CD4-positive, CD25-positive, alpha-beta regulatory T cell (primary cell): ENCODE data around the gene NOX4. TPM values are rescaled to one million over a fixed set of nuclear protein-coding genes. Genes with fewer than 3 reads are reported as not detected.
"Not testable (repeated sequence)": the region's sequence is repeated elsewhere in the genome, so short reads cannot be mapped to it uniquely, and the experiment has no call there.

ENCODE experiments used
- ATAC-seq, 2 donors: fragments of 150-1000 bp; cut with Tn5 transposase; one replicate each; pipeline ENCODE4 v1.10.0; 2021; ENCODE audit warnings: low read depth in 2 of 2, moderate number of reproducible peaks in 2 of 2, moderate library complexity in 1 of 2
- DNase-seq, 3 donors: peaks; one replicate each; pipeline versions ENCODE4 v3.0.0 to v3.0.0-alpha.2; 2012 to 2022; ENCODE audit warnings: mixed read lengths in 1 of 3
- H3K27ac ChIP-seq: one replicate; pipeline ENCODE4 v1.7.0; 2013; ENCODE audit warnings: mild to moderate bottlenecking, low read length; ENCODE audit not compliant: insufficient read depth, poor library complexity, severe bottlenecking
- H3K27me3 ChIP-seq: one replicate; pipeline ENCODE4 v1.7.0; 2013; ENCODE audit warnings: low read length; ENCODE audit not compliant: control insufficient read depth, insufficient read depth
- H3K36me3 ChIP-seq: one replicate; pipeline ENCODE4 v1.7.0; 2013; ENCODE audit warnings: mild to moderate bottlenecking, low read length, moderate library complexity; ENCODE audit not compliant: control insufficient read depth, insufficient read depth
- H3K4me1 ChIP-seq: 2 replicates; pipeline ENCODE4 v1.7.0; 2013; ENCODE audit warnings: mild to moderate bottlenecking, low read length; ENCODE audit not compliant: insufficient read depth, control insufficient read depth, poor library complexity, severe bottlenecking
- H3K4me3 ChIP-seq: one replicate; pipeline ENCODE4 v1.7.0; 2013; ENCODE audit warnings: low read depth, mild to moderate bottlenecking, low read length, moderate library complexity
- H3K9me3 ChIP-seq, 2 experiments: 1 replicate in 1 of 2; 2 replicates in 1 of 2; pipeline ENCODE4 v1.7.0; 2013; ENCODE audit warnings: low read length in 2 of 2, mild to moderate bottlenecking in 1 of 2, moderate library complexity in 1 of 2; ENCODE audit not compliant: control insufficient read depth in 2 of 2
- H3K27ac Mint-ChIP-seq, 3 donors: one replicate each; pipeline ENCODE4 v1.8.0; 2020 to 2022; ENCODE audit warnings: mild to moderate bottlenecking in 3 of 3, mixed read lengths in 3 of 3, moderate library complexity in 2 of 3
- H3K27me3 Mint-ChIP-seq: one replicate; pipeline ENCODE4 v1.8.0; 2022; ENCODE audit warnings: mild to moderate bottlenecking, mixed read lengths
- H3K36me3 Mint-ChIP-seq: one replicate; pipeline ENCODE4 v1.8.0; 2020; ENCODE audit warnings: mixed read lengths
- H3K4me1 Mint-ChIP-seq, 4 donors: one replicate each; pipeline ENCODE4 v1.8.0; 2020 to 2022; ENCODE audit warnings: mixed read lengths in 4 of 4, mild to moderate bottlenecking in 1 of 4
- H3K4me3 Mint-ChIP-seq, 4 donors: one replicate each; pipeline ENCODE4 v1.8.0; 2020 to 2022; ENCODE audit warnings: mild to moderate bottlenecking in 4 of 4, mixed read lengths in 4 of 4, moderate library complexity in 3 of 4
- H3K9me3 Mint-ChIP-seq, 7 donors: one replicate each; pipeline ENCODE4 v1.8.0; 2020 to 2022; ENCODE audit warnings: mixed read lengths in 7 of 7, mild to moderate bottlenecking in 3 of 7, moderate library complexity in 2 of 7
- polyA plus RNA-seq, 4 donors: library from polyadenylated mRNA; unstranded; fragments of 300-500 nt; fragmentation: Illumina TruSeq; gene quantifications; one replicate each; pipeline ENCODE4 v1.2.3, GENCODE V29; 2021
- total RNA-seq: library from RNA; stranded (reverse); gene quantifications from one replicate; pipeline ENCODE4 v1.2.3, GENCODE V29; 2022

Gene NOX4
- total and polyA plus RNA-seq, 5 donors from 2014 or later = not detected

DNA sequence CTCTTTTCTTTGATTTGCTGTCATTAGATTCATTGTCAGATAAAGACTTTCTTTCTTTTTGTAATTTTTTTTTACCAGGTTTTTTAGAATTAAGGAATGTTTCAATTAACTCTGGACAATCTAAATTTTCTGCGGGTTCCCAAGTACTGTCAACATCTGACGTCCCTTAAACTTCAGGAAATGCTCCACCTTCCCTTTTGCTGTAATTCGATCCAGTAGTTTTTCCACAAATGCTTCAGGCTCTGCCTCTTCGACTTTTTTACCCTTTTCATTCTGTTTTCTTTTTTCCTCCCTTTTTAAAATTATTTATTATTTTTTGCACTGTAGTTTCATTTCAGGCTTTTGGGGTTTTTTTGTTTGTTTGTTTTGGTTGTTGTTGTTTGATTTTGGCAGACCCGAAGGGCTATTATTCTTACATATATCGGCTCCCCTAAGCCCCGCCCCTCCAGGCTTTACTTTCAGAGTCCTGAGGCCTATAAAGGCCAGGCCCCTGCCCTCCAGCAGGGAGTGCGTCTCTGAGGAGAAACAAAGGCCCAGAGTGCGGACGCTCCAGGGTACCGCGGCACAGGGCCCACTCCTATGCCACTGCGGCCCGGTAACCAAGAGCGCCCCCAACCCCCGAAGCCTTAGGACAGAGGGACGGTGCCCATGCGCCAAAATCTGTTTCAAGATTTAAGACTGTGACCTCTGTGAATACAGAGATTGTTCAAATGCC, 197.1 kb downstream of the NOX4 start:
- H3K27me3 Mint-ChIP-seq = no peaks in the 10 kb centered on the region
- DNase-seq (no peak), ATAC-seq (no peak)
- Histone ChIP-seq H3K27me3 (no peaks in the 10 kb centered on the region), H3K36me3 (no peaks in the 10 kb centered on the region), H3K4me1 (no peaks in the 10 kb centered on the region), H3K27ac (no peak overlapping the region), H3K9me3 (no peaks in the 10 kb centered on the region), H3K4me3 (no peak overlapping the region)
- no peak overlapping the region for H3K4me3 Mint-ChIP-seq
- no peak overlapping the region for H3K27ac Mint-ChIP-seq
- no peaks in the 10 kb centered on the region for H3K36me3 Mint-ChIP-seq
- H3K9me3 Mint-ChIP-seq = peaks cover 0 to 4% (median 0%) of the 10 kb centered on the region in 7 donors
- no peaks in the 10 kb centered on the region for H3K4me1 Mint-ChIP-seq

DNA sequence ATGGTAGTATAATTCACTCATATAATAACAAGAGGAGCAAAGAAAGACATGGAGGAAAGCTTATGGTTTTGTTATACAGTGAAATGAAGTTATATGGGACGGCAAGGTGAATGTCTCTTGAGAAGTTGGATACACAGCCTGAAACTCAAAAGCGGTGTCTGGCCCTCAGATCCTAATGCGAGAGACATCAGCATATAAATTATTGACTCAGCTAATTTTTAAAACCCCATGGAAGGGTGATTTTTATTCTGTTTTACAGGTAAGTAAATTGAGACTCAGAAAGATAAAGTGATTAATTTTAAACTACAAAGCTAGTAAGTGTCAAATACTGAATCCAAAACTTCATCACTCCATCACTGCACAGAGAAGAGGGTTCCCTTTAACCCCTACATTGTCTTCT, 203.2 kb downstream of the NOX4 start:
- H3K36me3 Mint-ChIP-seq, H3K27me3 ChIP-seq, H3K9me3 ChIP-seq, H3K27ac ChIP-seq, H3K27ac Mint-ChIP-seq, H3K4me1 Mint-ChIP-seq, H3K4me3 Mint-ChIP-seq, H3K4me3 ChIP-seq, ATAC-seq, H3K9me3 Mint-ChIP-seq, H3K36me3 ChIP-seq, H3K27me3 Mint-ChIP-seq, DNase-seq, H3K4me1 ChIP-seq: not testable (repeated sequence)

DNA sequence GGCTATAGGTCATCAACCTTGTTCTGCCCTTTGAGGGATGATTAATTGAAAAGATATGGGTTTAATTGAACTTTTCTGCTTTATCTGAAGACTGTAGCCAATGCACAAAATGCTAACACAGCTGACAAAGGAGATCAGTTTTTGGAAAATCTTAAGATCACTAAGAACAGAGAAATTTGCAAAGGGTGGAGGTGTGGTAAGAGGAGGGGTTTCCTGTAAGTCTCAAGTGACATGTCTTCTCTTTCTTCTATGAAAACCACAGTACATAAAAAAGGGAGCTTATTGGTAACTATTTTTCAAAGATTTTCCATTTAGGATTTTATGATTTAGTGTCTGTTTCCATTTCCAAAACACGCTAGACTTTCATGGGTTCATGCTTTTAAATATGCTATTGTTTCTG, 204.6 kb downstream of the NOX4 start:
- DNase-seq, H3K9me3 Mint-ChIP-seq, H3K36me3 ChIP-seq, H3K36me3 Mint-ChIP-seq, H3K9me3 ChIP-seq, H3K27me3 Mint-ChIP-seq, H3K4me3 ChIP-seq, H3K4me1 ChIP-seq, H3K27ac Mint-ChIP-seq, H3K4me3 Mint-ChIP-seq, H3K27me3 ChIP-seq, H3K4me1 Mint-ChIP-seq, H3K27ac ChIP-seq, ATAC-seq: not testable (repeated sequence)

DNA sequence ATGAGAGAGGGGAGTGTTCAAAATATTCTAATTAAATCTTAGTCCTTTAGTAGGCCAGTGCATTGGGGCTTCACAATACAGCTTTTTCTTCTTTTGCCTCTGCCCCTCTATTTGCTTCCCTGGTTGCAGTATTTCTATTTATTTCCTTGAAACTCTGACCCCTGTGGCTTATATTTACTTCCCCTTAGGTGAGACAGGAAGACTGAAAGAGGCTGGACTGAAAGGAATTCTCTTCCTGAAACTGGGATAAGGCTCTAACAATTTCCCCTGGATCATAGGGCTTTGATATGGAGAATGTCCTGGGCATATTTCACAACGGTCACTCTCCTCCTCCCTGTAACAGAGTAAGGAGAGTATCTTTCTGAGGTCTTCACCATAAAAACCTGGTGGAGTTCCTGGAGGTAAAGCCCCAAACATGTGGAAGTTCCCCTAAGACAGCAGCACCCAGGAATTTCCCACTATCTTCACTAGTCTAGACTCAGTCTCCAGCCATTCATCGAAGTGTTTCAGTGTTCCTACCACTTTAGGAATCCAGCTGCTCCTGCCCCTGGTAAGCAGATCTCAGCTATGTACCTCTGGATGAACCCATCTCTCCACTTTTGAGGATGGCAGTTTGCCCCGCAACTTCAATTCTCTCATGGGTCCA, 210.0 kb downstream of the NOX4 start:
- not testable (repeated sequence) for H3K36me3 Mint-ChIP-seq, H3K4me3 ChIP-seq, H3K4me1 Mint-ChIP-seq, H3K4me3 Mint-ChIP-seq, H3K9me3 Mint-ChIP-seq, H3K9me3 ChIP-seq, H3K36me3 ChIP-seq, ATAC-seq, H3K4me1 ChIP-seq, H3K27me3 Mint-ChIP-seq, H3K27ac ChIP-seq, H3K27ac Mint-ChIP-seq, H3K27me3 ChIP-seq, DNase-seq

DNA sequence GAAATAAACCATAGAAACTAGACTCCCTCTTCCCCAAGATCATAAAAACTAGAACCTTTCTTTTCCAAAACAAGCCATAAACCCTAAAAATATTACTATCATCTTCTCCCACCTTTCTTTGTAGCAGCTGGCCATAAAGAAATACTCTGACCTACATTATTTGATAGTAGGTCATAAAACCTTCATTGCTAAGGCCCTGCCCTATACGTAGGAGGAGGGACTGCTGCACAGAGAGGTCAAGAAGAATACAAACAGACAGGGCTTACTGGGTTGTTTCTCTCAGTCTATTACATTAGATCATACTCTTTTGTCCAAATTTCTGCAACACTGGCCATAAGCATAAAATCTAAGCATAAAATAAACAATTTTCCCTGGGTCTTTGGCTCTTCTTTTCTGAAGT, 212.0 kb downstream of the NOX4 start:
- no peaks in the 10 kb centered on the region for H3K4me1 Mint-ChIP-seq
- H3K27ac Mint-ChIP-seq = no peak overlapping the region
- peaks cover 0 to 9% (median 4%) of the 10 kb centered on the region in 7 donors for H3K9me3 Mint-ChIP-seq
- no peaks in the 10 kb centered on the region for H3K36me3 Mint-ChIP-seq
- no peak overlapping the region for H3K4me3 Mint-ChIP-seq
- Histone ChIP-seq H3K9me3 (peaks cover 0 to 4% of the 10 kb centered on the region in 2 experiments), H3K4me3 (no peak overlapping the region), H3K4me1 (no peaks in the 10 kb centered on the region), H3K27me3 (no peaks in the 10 kb centered on the region), H3K36me3 (no peaks in the 10 kb centered on the region), H3K27ac (no peak overlapping the region)
- ATAC-seq = no peak
- no peaks in the 10 kb centered on the region for H3K27me3 Mint-ChIP-seq
- DNase-seq = no peak

DNA sequence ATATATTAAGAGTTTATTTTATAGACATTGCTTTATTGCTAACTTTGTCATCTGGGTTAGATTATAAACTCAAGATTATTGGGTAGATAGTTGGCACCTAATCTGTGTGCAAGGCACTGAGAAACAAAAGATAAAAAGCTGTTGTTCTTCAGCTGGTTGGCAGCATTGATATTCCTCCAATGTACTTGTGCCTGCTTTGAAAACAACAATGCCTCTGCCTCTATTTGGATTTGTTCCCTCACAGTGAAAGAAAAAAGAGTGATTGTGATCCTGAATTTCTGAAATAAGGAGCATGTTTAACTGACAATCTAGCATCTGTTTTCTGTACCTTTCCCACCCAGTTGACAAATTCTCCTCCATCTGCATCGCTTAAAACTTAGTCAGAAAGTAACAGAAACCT, 215.2 kb downstream of the NOX4 start:
- Histone ChIP-seq H3K9me3 (peaks cover 0 to 3% of the 10 kb centered on the region in 2 experiments), H3K4me1 (no peaks in the 10 kb centered on the region), H3K36me3 (no peaks in the 10 kb centered on the region), H3K27ac (no peak overlapping the region), H3K4me3 (no peak overlapping the region), H3K27me3 (no peaks in the 10 kb centered on the region)
- DNase-seq (no peak), ATAC-seq (no peak)
- Mint-ChIP-seq H3K9me3 (peaks cover 0 to 9% (median 4%) of the 10 kb centered on the region in 7 donors), H3K36me3 (no peaks in the 10 kb centered on the region), H3K27ac (no peak overlapping the region), H3K4me1 (no peaks in the 10 kb centered on the region), H3K27me3 (no peaks in the 10 kb centered on the region), H3K4me3 (no peak overlapping the region)

Other genes starting within 250 kb of the NOX4 start
- not detected for gene TRIM77, start 218.9 kb upstream of the NOX4 start, total RNA-seq
- gene TRIM77, start 218.9 kb upstream of the NOX4 start, polyA plus RNA-seq = not detected